NCI-H1092 treated with DMSO at 0.1 percent for 48 hours (cell line): ENCODE measurements around the gene ITCH.
A peak's percentile ranks its signal among the peaks of the same experiment; 100 is the strongest.
"Not testable (repeated sequence)": the region's sequence is repeated elsewhere in the genome, so short reads cannot be mapped to it uniquely, and the experiment has no call there.

Experiments used
- DNase-seq: peaks from one replicate; lab custom pipeline; 2025; lab: John Stamatoyannopoulos, UW

The ITCH gene

DNA sequence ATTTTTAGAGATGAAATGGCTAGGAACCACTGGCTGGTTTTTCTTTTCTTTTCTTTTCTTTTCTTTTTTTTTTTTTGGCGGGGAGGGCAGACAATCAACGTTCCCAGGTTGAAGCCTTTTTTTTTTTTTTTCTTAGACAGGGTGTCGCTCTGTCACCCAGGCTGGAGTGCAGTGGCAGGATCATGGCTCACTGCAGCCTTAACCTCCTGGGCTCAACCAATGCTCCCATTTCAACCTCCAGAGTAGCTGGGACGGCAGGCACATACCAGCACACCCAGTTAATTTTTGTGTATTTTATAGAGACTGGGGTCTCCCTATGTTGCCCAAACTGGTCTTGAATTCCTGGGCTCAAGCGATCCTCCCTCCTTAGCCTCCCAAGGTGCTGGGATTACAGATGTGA lies 18.8 kb upstream of the ITCH start:
- no peak for DNase-seq

DNA sequence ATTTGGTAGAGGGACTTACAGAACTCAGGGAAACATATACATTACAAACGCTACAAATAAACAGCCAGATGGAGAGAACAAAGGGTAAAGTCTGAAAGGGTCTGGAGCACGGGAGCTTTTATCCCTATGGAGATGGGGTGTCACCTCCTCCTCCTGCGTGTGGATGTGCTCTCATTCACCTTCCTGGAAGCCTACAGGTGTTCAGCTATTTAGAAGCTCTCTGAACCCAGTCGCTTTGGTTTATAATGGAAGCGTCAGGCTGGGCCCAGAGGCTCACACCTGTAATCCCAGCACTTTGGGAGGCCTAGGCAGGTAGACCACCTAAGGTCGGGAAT lies 17.7 kb upstream of the ITCH start:
- DNase-seq: no peak

DNA sequence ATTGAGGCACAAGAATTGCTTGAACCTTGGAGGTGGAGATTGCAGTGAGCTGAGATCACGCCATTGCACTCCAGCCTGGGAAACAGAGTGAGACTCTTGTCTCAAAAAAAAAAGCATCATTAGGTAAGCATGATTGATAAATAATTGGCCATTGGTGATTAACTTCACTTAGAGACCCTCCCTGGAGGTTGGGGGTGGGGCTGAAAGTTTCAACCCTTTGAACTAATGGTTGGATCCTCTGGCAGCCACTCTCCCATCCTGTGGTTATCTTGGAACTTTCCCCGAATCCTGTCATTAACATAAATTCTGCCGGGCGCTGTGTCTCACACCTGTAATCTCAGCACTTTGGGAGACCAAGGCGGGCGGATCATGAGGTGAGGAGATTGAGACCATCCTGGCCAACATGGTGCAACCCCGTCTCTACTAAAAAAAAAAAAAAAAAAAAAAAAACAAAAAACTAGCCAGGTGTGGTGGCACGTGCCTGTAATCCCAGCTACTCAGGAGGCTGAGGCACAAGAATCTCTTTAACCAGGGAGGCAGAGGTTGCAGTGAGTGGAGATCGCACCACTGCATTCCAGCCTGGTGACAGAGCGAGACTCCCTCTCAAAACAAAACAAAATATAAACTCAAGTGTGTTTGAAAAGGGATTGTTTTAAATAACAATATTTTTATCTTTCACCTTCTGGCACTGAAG lies 17.1 kb upstream of the ITCH start:
- DNase-seq: not testable (repeated sequence)

DNA sequence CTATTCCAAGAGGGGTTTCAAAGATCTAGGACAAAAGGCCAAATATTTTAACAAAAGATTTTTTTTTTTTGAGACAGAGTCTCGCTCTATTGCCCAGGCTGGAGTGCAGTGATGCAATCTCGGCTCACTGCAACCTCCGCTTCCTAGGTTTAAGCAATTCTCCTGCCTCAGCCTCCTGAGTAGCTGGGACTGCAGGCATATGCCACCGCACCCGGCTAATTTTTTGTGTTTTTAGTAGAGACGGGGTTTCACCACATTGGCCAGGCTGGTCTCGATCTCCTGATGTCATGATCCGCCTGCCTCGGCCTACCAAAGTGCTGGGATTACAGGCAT lies 16.6 kb upstream of the ITCH start:
- DNase-seq: not testable (repeated sequence)

DNA sequence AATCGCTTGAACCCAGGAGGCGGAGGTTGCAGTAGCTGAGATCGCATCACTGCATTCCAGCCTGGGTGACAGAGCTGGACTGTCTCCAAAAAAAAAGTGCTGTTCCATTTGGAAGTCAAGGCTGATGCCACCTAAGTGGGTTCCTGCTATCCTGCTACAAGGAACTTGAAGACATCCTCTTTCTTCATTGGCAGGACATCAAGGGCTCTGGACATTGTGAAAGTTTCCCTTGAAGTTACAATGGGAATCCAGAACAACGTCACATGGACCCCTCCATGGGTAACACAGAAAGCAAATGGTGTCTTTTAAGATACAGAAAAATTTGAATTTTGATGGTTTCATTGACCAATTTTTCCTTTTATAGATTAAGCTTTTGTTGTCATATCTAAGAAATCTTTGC lies 15.5 kb upstream of the ITCH start:
- DNase-seq: no peak

DNA sequence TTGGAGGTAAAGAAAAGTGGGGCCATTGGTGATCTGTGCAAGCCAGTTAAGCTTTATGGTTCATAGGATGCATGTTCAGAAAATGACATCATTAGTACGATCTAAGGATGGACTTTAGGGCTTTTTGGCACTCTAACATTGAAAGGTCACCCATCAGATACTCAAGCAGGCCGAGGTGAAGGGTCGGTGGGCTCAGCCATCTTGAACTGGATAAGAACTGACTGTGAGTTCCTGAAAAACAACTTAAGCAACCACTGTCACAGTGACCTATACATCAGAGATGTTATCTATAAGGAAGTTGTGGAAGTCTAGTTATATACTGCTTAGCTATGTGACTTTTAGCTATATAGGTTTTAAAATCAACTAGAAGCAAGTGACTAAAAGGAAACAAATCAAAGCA lies 13.0 kb upstream of the ITCH start:
- no peak for DNase-seq

DNA sequence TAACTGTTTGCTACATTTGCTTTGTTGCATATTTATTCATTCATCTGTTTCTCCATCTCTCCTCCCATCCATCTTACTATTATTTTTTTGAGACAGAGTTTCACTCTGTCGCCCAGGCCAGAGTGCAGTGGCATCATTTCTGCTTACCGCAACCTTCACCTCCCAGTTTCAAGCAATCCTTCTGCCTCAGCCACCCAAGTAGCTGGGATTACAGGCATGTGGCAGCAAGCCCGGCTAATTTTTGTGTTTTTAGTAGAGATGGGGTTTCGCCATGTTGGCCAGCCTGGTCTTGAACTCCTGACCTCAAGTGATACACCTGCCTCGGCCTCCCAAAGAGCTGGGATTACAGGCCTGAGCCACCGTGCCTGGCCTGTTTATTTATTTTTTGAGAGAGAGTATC lies 9.6 kb upstream of the ITCH start:
- DNase-seq: not testable (repeated sequence)

DNA sequence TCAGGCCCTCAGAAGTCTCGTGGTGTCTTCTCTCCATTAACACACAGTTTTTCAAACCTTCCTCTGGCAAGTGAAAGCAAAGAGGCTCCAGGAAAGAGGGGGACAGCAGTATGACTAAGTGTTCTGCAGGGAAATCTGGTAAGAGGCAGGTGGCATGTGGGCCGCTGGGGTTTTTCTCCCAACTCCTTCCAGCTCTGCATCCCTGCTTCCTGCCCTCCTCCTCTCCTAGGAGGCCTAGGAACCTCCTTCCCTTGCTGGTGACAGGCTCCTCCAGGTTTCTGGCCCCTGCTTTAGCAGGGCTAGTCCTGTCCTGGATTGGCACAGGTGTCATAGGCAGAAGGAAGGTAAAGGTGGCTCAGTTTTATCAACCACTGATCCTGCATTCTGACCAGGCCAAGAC lies 7.6 kb upstream of the ITCH start:
- no peak for DNase-seq

DNA sequence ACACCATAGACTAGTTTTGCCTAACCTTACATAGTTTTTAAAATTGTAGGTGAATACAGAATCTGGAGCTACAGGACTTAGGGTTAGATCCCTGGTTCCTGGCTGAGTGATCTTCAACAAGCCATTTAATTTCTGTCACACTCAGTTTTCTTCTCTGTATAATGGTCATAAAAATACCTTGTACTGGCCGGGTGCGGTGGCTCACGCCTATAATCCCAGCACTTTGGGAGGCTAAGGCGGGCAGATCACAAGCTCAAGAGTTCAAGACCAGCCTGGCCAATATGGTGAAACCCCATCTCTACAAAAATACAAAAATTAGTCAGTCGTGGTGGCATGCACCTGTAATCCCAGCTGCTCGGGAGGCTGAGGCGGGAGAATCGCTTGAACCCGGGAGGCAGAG lies 3.3 kb upstream of the ITCH start:
- DNase-seq: not testable (repeated sequence)

DNA sequence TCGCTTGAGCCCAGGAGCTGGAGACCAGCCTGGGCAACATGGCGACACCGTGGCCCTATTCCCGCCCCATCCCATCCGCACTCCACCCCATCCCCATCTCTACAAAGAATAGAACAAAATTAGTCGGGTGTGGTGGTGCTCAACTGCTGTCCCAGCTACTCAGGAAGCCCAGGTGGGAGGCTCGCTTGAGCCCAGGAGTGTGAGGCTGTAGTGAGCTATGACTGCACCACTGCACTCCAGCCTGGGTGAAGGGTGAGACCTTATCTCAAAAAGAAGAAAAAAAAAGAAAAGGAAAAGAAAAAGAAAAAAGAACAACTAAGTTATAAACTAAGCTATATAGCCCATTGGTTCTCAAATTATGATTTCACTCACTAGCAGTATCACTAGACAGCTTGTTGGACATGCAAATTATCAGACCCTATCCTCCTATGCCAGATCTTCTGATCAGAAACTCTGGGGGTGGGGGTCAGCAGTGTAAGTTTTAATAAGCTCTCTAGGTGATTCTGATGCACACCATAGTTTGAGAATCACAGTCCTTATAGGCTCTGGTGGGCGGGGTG lies 491 bp upstream of the ITCH start:
- no peak for DNase-seq

DNA sequence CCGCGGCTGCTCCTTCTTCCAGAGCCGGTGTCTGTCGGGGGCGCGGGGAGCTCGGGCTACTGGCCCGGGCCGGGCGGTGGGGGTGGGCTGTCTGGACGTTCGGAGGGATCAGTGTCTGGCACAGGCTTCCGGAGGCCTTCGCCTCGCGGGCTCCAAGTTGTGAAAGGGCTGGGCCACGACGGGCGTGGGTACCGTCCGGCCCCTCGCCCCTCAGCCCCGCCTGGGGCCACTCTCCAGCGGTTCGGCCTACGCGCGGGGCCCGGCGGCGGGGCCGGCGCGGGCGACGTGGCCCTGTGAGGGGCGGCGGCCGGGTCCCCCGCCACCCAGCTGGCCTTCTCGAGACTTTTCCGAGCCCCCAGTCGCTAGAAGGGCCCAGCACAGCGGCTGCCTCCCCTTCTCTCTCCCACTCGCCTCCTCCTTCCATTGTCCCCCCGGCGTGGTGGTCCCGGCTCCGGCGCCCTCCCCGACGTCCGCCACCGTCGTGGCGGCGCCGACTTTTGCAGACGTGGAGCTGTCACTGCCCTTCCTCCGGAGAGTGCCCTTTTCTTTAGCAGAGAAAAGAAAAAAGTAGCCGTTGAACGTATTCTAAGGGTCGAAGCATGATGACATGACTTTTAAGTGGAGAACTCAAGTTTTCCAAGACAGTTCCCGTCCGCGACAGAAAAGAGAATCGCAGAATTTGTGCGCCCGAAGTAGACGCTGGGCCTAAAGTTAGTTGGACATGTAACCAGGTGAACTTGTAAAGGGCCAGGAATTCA lies 571 bp downstream of the ITCH start:
- DNase-seq: no peak

DNA sequence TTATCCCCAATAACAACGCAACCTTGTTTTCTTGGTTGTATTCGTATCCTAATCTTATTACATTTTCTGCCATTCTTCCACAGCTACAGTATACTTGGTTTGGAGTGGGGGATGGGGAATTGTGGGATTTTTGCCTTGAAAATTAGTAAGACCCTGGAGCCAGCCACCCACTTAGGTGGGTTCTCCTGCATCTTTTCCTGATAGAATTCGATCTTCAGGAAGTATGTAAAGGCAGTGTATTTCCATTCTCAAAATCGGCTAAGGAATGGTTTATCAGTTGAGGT lies 1.1 kb downstream of the ITCH start:
- DNase-seq: peak; percentile 2

DNA sequence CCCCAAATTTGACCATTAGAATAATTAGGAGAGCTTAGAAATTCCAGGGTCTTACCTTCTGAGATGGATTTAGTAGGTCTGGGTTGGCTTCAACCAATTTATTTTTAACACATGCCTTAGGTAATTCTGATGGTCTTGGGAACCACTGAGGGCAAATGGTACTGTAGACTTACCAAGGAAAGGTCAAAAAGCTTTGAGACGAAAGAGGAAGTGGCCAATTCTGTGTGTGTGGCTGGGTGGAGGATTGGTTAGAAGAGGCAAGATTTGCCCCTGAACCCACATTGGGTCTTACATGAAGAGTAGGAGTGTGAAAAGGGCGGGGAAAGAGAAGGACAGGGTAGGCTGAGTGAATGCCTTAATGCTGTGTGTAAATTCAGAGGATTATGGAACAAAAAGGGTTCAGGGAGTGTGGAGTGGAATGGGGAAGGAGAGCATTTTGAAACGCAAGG lies 2.7 kb downstream of the ITCH start:
- no peak for DNase-seq

DNA sequence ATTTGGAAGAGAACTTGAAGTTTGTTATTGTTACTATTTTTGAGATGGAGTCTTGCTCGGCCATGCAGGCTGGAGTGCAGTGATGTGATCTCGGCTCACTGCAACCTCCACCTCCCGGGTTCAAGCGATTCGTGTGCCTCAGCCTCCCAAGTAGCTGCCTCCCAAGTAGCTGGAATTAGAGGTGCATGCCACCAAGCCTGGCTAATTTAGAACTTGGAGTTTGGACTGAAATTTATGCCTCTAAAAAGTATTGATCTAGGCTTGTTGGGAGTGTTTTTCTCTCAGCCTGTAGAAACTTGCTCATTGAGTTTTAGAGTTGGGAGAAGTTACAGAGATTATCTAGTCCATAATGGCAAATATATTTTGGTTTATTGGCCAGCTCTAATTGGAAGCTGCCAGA lies 4.1 kb downstream of the ITCH start:
- DNase-seq: no peak

DNA sequence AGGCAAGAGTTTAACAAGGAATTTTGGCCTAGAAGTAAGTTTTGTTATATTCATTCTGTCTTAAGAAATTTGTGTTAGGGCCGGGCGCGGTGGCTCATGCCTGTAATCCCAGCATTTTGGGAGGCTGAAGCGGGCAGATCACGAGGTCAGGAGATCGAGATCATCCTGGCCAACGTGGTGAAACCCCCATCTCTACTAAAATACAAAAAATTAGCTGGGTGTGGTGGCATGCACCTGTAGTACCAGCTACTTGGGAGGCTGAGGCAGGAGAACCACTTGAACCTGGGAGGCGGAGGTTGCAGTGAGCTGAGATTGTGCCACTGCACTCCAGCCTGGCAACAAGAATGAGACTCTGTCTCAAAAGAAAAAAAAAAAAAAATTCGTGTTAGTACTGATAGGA lies 4.8 kb downstream of the ITCH start:
- DNase-seq: not testable (repeated sequence)

DNA sequence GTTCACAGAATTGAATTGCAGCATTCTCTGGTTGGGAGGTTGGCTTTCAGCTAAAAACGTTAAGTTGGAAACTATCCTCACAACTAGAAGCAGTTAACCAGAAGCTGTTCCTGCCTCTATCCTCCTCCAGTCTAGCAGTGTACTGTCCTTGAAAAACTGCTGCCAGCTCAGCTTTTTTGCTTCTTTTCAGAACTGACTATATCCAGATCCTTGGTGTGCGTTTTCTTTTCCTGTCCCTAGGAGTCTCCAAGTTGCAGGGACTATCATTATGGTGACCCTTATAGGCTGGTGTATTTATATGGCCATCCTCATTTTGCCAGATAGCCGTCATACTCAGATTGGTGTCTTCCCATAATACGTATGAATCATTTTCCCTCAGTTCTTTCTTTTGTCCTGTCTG lies 5.5 kb downstream of the ITCH start:
- no peak for DNase-seq

DNA sequence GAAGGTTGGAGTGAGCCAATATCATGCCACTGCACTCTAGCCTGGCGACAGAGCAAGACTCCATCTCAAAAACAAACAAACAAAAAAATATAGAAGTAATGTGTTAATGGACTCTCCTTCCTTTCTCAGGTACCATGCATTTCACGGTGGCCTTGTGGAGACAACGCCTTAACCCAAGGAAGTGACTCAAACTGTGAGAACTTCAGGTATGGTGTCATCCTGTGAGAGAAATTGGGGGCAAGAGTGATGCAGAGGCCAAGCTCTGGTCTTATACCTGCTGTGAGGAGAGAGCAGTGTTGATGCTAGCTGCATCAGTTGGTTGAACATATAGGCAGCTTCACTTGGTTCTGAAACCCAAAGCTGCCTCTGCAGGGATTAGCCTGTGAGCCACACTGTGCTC lies 6.2 kb downstream of the ITCH start:
- no peak for DNase-seq

DNA sequence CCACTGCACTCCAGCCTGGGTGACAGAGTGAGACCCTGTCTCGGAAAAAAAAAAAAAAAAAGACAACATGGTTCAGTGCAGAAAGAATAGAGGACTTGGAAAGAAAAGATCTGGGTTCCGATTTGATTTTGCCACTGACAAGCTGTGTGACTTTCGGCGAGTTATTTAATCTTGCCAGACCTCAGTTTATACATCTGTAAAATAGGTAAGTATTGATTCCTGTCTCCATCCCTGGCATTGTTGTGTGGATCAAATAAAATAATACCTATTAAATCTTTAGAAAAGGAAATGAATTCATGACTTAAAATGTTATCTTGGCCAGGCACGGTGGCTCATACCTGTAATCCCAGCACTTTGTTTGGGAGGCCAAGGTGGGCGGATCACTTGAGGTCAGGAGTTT lies 7.0 kb downstream of the ITCH start:
- DNase-seq: no peak

DNA sequence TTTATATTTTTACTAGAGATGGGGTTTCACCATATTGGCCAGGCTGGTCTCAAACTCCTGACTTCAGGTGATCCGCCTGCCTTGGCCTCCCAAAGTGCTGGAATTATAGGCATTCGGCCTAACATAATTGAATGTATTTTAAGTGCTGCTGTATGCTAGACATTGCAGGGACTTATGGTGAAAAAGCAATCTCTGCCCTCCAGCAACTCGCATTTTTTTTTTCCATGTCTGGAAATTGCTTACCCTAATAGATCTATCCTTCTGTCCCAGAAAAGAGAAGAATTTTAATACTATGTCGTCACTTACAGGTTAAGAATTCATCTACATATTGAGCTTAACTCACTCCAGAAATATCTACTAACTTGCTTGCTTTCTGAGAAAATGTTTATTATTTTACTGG lies 10.4 kb downstream of the ITCH start:
- no peak for DNase-seq

DNA sequence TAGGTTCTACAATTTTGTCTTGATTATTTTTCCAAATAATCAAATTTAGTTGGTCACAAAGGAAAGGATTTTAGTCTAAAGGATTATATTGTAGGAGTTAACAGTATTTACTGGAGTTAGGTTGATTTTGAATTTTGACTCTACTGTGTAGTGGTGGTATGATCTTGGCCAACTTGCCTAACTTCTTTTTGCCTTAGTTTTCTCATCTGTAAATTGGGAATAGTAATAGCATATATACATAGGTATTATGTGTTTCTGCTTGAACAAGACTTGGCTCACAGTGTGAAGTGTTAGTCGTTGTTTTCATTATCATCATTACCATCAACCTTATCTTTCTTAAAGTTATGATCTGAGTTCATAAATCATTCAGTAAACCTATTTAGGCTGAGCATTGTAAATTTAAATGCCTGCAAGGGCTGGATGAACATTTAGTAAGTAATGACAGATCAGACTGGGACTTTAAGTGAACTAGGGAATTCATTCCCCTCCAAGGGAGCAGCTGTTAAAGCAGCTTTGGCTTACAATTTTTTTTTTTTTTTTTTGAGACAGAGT lies 11.2 kb downstream of the ITCH start:
- no peak for DNase-seq

DNA sequence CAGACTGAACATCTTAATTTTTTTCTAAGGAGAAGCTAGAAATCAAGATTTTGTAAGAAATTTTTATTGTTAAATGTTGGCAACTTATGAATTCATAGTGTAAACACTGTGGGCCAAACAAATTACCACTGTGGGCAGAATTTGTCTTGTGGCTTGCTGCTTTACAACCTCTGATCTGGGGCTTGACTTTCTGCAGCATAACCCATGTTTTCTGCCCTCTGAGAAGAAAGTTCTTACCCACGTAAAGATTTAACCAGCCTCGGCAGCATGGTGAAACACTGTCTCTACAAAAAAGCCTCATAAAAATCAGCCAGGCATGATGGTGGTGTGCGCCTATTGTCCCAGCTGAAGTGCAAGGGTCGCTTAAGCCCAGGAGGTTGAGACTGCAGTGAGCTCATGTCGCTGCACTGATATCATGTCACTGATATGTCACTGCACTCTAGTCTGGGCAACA lies 12.9 kb downstream of the ITCH start:
- peak; percentile 53 for DNase-seq

DNA sequence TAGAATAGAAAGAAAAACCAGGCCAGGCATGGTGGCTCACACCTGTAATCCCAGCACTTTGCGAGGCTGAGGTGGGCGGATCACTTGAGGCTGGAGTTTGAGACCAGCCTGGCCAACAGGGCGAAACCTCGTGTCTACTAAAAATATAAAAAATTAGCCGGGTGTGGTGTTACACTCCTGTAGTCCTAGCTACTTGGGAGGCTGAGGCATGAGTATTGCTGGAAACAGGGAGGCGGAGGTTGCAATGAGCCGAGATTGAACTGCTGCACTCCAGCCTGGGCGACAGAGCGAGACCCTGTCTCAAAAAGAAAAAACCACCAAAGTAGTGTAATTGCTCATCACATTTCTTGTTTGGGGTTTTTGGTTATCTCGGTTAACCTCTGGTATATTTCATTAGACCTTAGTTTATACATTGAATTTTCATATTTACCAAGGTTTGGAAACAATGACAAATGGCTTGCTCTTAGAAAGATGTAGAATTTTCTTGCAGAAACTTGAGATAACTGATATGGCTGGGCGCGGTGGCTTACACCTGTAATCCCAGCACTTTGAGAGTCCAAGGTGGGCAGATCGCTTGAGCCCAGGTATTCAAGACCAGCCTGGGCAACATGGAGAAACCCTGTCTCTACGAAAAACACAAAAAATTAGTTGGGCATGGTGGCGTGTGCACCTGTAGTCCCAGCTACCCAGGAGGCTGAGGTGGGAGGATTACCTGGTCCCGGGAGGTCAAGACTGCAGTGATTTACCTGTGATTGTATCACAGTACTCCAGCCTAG lies 14.2 kb downstream of the ITCH start:
- no peak for DNase-seq

DNA sequence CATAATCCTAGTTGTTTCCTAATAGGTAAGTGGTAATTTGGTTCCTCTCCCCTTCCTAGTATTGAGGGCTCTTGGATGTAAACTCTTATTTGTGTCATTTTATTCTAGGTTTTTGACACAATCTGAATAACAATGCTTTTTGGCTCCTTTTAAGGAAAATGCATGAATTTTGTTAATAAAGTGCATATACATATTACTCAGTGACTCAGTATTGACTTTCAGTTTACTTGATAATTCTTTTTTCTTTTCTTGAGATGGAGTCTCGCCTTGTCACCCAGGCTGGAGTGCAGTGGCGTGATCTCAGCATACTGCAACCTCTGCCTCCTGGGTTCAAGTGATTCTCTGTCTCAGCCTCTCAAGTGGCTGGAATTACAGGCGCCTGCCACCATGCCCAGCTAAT lies 19.1 kb downstream of the ITCH start:
- DNase-seq: no peak
